Heart right ventricle (tissue), 16 donors: ENCODE measurements around the gene RNF40. TPM values are rescaled to one million over a fixed set of nuclear protein-coding genes. Genes with fewer than 3 reads are reported as not detected.

Experiments used
- ATAC-seq, 8 donors: fragments of 200-7000 bp; cut with Tn5 transposase; one replicate each; pipeline ENCODE4 v1.9.1; 2020; ENCODE audit warnings: mild to moderate bottlenecking in 8 of 8, moderate library complexity in 8 of 8, moderate number of reproducible peaks in 1 of 8
- DNase-seq, 2 donors: peaks; one replicate each; pipeline ENCODE4 v3.0.0-alpha.2; 2020
- H3K27ac ChIP-seq, 10 donors: fragments of 200-600 bp; sonication (generic) in 2 of 10; one replicate each; pipeline versions ENCODE4 v1.5.0 to v1.8.0; 2020 to 2022; ENCODE audit warnings: mild to moderate bottlenecking in 3 of 10
- H3K27me3 ChIP-seq, 7 donors: fragments of 200-600 bp; one replicate each; pipeline ENCODE4 v1.8.0; 2021 to 2022; ENCODE audit warnings: mild to moderate bottlenecking in 2 of 7
- H3K36me3 ChIP-seq, 9 donors: fragments of 200-600 bp; sonication (generic) in 1 of 9; one replicate each; pipeline versions ENCODE4 v1.5.0 to v1.8.0; 2020 to 2022; ENCODE audit warnings: mild to moderate bottlenecking in 2 of 9
- H3K4me1 ChIP-seq, 9 donors: fragments of 200-600 bp; sonication (generic) in 1 of 9; one replicate each; pipeline versions ENCODE4 v1.5.0 to v1.8.0; 2020 to 2022; ENCODE audit warnings: mild to moderate bottlenecking in 4 of 9
- H3K4me3 ChIP-seq, 10 donors: fragments of 200-600 bp; sonication (generic) in 2 of 10; one replicate each; pipeline versions ENCODE4 v1.5.0 to v1.8.0; 2020 to 2022; ENCODE audit warnings: mild to moderate bottlenecking in 7 of 10, moderate library complexity in 2 of 10
- H3K9me3 ChIP-seq, 11 donors: fragments of 200-600 bp in 10 of 11; sonication (generic) in 2 of 11; one replicate each; pipeline versions ENCODE4 v1.5.0 to v1.8.0; 2013 to 2022; ENCODE audit warnings: mild to moderate bottlenecking in 2 of 11, control low read depth in 1 of 11, moderate library complexity in 1 of 11
- CTCF ChIP-seq, 9 donors: fragments of 200-600 bp; sonication (generic) in 2 of 9; IDR thresholded peaks; one replicate each; pipeline versions ENCODE4 v1.5.0 to v1.8.0; 2021 to 2022; ENCODE audit warnings: antibody characterized with exemption in 9 of 9, mild to moderate bottlenecking in 5 of 9, moderate library complexity in 1 of 9
- WGBS, 2 donors: extraction: QIAGEN DNeasy Blood & Tissue Kit; methylation state at CpG; one replicate each; pipeline ENCODE4 v1.1.7; 2013; ENCODE audit warnings: inconsistent platforms in 1 of 2; 5-methylcytosine and 5-hydroxymethylcytosine counted together
- intact Hi-C, 10 donors: fragments of 100-400 bp; cut with DNase I; formaldehyde crosslinking; loops; one replicate each; pipeline versions ENCODE4 v1.11.1 to v1.14.2; 2022
- polyA plus RNA-seq, 2 donors: library from polyadenylated mRNA; stranded (reverse); fragments of 200-250 nt; gene quantifications; one replicate each; pipeline ENCODE4 v1.2.3, GENCODE V29; 2013
- total RNA-seq, 10 donors: library from RNA; stranded (reverse); fragmentation: NEBNext Ultra II Directional in 3 of 10; extraction: Animal tissue kit (Norgen Biotek cat#: 25700) in 3 of 10; gene quantifications; one replicate each; pipeline versions ENCODE4 v1.2.1 to v1.2.4, GENCODE V29; 2021 to 2023
- donor health status: Arrhythmogenic right ventricular cardiomyopathy.
- donor health status: ischemic (EF 13 %, LVEDD 7.1; RV severe dilation, severe dysfunction).
- donor health status: healthy with polysubstance abuse.
- donor health status: DM: no; HTN: yes; CAD: no.
- donor health status: DM: no; HTN: no; CAD: no.
- donor health status: ischemic (EF 25% LVEDD 6.9; RV normal size, moderate dysfunction).
- donor health status: ischemic (EF 25% LVEDD 5.7; RV mildly dilated, moderate dysfunction).
- donor health status: healthy.
- donor health status: DM: yes; HTN: yes; CAD: no.
- donor health status: Ischemic cardiomyopathy.
- donor health status: ischemic (EF 35%, LVEDD 5.7; RV mildly dilated, moderate dysfunction).
- donor health status: nonischemic (EF 11% LVEDD 7.7; RV severe dilation, severe dysfunction).
- donor health status: DM: yes; HTN: yes; CAD: no.
- donor health status: PGD.
- donor health status: ischemic (EF 29% LVEDD 5.4; RV normal size, mild dysfunction).
- donor health status: nonischemic (EF 23%, LVEDD 6.1; RV moderate dilation, normal function).

Gene RNF40
- total and polyA plus RNA-seq, 12 donors = 33.0 to 69.9 (median 42.6) TPM

- 87 to 89% methylated on average over 9 of the region's 9 CpGs for WGBS, 2 donors
- intact Hi-C loops = loop anchor here in 1 of 10 donors (5.0 kb wide), 1 partner anchor 49 kb away; the partner anchor contains the start of gene SRCAP
- Histone ChIP-seq H3K27ac (peak overlapping the region in 2 of 10 donors; percentile 72 to 88), H3K4me3 (no peak overlapping the region), H3K4me1 (peaks cover 0 to 22% (median 10%) of the 10 kb centered on the region in 9 donors), H3K27me3 (no peaks in the 10 kb centered on the region), H3K36me3 (peaks cover 0 to 52% (median 7%) of the 10 kb centered on the region in 9 donors), H3K9me3 (no peaks in the 10 kb centered on the region)
- DNase-seq = no peak
- ATAC-seq = no peak
- no peak for TF ChIP-seq CTCF (IDR thresholded peaks at IDR 0.05)
Observed at GRCh38 chr16:30746638-30747175, 15.4 kb upstream of the RNF40 start.

- no peak for TF ChIP-seq CTCF (IDR thresholded peaks at IDR 0.05)
- H3K27me3 ChIP-seq = no peaks in the 10 kb centered on the region
- peaks cover 0 to 17% (median 6%) of the 10 kb centered on the region in 9 donors for H3K4me1 ChIP-seq
- ATAC-seq = no peak
- DNase-seq = no peak
- H3K27ac ChIP-seq = peak overlapping the region in 9 of 10 donors; percentile 61 to 88 (median 78)
- peak overlapping the region in 8 of 10 donors; percentile 46 to 93 (median 76) for H3K4me3 ChIP-seq
- no peaks in the 10 kb centered on the region for H3K9me3 ChIP-seq
- intact Hi-C loops = loop anchor here in 1 of 10 donors (5.0 kb wide), 1 partner anchor 50 kb away; the partner anchor contains the start of gene SRCAP
- H3K36me3 ChIP-seq = peaks cover 0 to 52% (median 7%) of the 10 kb centered on the region in 9 donors
- 51 to 55% methylated on average over 3 of the region's 3 CpGs for WGBS, 2 donors
Observed at GRCh38 chr16:30747331-30747730, 14.8 kb upstream of the RNF40 start.

- Histone ChIP-seq H3K4me3 (peak within 1 kb of the TSS; percentile 59 to 93 (median 76)), H3K9me3 (no peaks in the 10 kb centered on the region), H3K27me3 (no peaks in the 10 kb centered on the region), H3K27ac (peak within 1 kb of the TSS in 9 of 10 donors; percentile 61 to 88 (median 78)), H3K36me3 (peaks cover 0 to 52% (median 13%) of the 10 kb centered on the region in 9 donors), H3K4me1 (peaks cover 0 to 17% (median 6%) of the 10 kb centered on the region in 9 donors)
- intact Hi-C loops = loop anchor here in 1 of 10 donors (5.0 kb wide), 1 partner anchor 51 kb away; the partner anchor contains the start of gene SRCAP
- DNase-seq (peak; percentile 99), ATAC-seq (peak; percentile 98 to 99 (median 98))
- no peak for TF ChIP-seq CTCF (IDR thresholded peaks at IDR 0.05)
- 3 to 5% methylated on average over 41 to 60 of the region's 60 CpGs for WGBS, 2 donors
Observed at GRCh38 chr16:30747799-30748633, 14.1 kb upstream of the RNF40 start, which contains the start of gene PHKG2. Gene PHKG2 (plus strand): TSS chr16:30748425. CDS start chr16:30748821, 396 bp downstream.
